Stimulated activated CD4-positive, alpha-beta T cell treated with anti-CD3 and anti-CD28 coated beads, Interleukin-15, amount 100 ng/mL, for 24 hours (primary cell): ENCODE measurements around the gene SMIM43.
"Not testable (repeated sequence)": the region's sequence is repeated elsewhere in the genome, so short reads cannot be mapped to it uniquely, and the experiment has no call there.

Source experiments
- DNase-seq: peaks from one replicate; pipeline ENCODE4 v3.0.0-alpha.2; 2020

SMIM43 gene

DNA sequence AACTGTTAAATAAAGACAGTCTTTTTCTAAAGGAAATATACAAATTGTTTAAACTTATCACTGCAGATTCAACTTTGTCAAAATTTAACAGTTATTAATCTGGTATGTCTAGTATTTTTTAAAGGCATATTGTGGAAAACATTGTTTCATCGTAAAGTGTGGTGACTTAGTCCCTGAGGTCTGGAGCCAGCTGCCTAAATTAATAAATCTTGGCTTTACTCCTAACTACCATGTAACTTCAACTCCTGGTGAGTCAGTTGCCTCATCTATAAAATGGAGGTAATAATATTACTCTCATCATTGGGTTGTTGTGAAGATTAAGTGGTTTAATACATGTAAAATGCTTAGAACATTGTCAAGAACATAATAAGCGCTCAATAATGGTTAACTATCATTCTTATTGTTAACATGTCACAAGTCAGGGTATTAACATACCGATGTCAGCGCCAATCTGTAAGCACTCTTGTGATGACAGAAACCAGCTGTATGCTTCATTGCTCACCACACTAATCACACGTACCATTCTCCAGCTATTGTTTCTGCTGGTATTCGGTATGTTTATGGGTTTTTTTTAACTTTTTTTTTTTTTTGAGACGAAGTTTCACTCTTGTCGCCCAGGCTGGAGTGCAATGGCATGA is 14.1 kb upstream of the SMIM43 start:
- DNase-seq, result no peak

DNA sequence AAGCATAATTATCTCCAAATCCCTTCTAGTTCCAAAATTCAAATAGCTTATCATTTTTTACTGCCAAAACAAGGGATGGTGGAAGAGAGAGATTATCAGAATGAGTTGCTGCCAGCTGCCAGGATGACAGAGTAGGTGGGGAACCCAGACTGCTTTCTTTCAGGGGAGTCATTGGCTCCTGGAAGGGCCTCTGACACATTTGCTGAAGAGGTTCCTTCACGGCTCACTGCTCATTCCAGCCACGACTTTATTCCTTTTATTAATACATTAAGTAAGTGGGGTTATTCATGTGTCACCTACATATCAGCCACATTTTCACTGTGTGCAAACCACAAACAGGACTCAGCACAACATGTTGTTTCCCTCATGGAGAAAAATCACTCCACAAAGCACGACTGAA is 12.7 kb upstream of the SMIM43 start:
- no peak for DNase-seq

DNA sequence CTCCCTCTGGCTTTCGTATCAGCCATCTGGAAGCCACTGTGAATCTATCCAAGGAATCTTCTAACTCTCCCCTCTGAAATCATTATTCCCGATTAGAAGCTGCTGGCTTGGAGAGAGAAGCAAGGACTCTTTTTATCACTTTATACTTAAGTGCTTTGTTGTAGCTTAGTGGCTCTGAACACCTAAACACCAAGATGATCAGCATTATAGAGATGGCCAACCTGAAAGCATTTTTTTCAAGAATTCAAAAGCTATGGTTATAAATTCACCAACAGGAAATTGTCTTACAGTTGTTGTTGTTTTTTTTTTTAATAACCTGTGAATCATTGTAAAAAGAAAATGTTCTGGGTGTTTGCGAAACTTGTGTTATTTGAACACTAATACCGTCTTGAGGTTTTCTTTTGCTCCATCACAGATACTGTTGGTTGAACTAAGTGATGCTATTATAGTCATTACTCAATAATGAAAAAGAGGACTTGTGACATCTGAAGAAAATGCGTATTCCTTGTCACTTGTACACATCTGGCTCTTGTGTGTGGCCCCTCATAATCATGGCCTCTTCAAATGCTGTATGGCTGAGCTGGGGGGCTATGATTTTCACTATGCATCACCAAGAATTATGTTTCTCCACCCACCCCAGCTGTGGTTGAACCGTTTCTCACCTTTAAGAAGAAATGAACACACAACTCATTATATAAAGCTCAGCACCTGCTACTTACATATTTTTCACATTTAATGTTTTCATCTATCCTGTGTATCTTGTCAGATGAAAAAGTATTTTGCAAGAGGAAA is 11.8 kb upstream of the SMIM43 start:
- no peak for DNase-seq

- no peak for DNase-seq
Observed at GRCh38 chr4:121773883-121774282, 8.9 kb upstream of the SMIM43 start.

DNA sequence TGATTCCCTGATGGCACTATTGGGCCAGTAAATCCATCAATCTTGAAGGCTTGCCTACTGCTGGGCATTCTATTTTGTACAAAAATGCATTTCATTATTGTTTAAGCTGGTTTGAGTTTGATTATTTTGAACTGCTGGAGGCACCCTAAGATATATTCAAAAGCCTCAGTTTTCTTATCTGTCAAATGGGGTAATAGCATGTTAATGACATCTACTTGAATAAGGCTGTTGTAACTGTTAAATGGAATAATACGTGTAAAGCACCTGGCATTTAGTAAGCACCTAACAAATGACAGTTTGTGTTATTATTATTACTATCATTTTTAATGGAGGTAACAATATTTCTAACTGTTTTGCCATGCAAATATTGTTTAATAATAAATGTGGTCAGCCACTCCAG is 6.9 kb upstream of the SMIM43 start:
- DNase-seq, result no peak

DNA sequence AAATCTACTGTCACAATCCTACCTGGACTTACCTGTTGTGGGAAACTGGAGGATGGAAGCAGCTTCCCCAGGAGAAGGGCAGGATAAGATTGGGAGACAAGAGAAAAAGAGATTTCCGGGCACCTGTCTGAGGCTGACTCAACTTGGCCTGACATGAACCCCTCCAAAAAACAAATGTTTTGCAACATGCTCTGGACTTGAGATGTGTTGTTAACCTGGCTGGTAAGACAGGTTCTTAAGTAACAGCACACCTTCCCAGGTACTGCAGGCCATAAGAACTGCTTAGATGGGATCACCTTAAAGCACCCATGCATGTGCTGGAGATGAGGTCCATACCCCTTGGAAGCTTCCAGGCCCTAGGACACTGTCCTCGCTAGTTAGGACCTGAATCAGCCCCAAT is 4.4 kb upstream of the SMIM43 start:
- no peak for DNase-seq

DNA sequence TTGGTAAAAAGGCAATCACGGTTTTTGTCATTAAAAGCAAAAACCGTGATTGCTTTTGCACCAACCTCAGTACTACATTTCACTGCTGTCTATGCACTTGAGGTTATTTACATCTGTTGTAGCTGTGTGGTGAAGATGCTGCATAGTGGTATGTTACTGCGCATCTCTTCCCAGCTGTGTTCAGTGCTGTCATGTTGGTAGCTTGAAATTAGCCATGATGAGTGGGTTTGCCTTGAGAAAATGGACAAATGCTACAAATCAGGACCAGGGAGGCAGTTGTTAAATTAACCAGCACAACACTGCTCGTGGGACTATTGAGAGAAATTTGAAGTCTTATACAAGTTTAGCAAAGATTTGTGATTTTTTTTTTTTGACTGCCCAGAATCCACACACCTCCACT is 2.2 kb upstream of the SMIM43 start:
- DNase-seq, result no peak

DNA sequence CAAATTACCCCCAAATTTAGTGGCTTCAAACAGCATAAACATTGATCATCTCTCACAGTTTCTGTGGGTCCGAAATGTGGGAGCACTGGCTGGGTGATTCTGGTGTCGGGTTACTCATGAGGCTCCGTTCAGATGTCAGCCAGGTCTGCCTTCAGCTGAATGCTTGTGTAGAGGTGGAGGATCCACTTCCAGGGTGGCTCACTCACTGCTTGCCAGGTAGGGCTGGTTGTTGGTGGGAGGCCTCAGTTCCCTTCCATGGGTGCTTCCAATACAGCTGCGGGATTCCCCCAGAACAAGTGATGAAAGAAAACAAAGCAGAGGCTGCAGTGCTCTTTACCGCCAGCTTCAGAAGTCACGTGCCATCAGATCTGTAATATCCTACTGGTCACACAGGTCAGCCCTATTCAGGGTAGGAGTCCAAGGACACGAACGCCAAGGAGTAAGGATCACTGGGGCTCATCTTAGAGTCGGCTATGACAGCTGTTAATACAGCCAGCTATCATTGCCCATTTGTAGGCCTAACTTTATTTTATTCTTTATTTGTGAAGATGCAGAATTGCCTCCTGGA is 1.1 kb upstream of the SMIM43 start:
- DNase-seq, result no peak

- no peak for DNase-seq
Observed at GRCh38 chr4:121765368-121765705, 373 bp upstream of the SMIM43 start.

- DNase-seq, result no peak
Observed at GRCh38 chr4:121764303-121764701, 662 bp downstream of the SMIM43 start.

- DNase-seq, result no peak
Observed at GRCh38 chr4:121760205-121760604, 4.8 kb downstream of the SMIM43 start.

DNA sequence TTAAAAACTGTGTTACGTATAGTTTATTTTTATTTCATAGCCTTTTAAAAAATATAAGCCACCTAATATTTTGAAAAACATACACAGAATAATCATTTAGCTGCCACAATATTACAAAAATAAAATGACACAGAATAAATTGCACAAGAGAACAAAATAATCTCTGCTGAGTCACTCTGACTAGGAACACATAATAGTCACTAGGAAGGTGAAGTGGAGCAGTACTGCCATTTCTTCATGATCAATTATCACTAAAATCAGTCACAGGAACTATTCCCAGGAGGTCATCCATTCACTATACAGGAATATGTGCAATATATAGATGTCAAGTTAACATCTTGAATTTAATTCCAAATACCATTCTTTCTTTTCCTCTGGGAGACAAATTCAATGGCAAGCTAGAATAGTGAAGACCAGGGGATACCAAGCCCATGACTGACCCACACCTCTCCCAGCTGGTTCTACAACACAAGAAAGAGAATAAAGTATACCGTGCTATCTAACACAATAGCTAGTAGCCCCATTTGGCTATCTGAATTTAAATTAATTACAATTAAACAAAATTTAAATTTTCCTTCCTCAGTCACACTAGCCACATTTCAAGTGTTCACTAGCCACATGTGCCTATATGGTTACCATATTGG is 5.9 kb downstream of the SMIM43 start:
- no peak for DNase-seq

GRCh38 chr4:121752142-121752541 is 12.8 kb downstream of the SMIM43 start:
- DNase-seq, result not testable (repeated sequence)

- no peak for DNase-seq
Observed at GRCh38 chr4:121749225-121749624, 15.7 kb downstream of the SMIM43 start.

GRCh38 chr4:121742794-121743193 is 22.2 kb downstream of the SMIM43 start:
- no peak for DNase-seq

- no peak for DNase-seq
Observed at GRCh38 chr4:121741751-121742150, 23.2 kb downstream of the SMIM43 start.

GRCh38 chr4:121740796-121741409 is 24.1 kb downstream of the SMIM43 start:
- no peak for DNase-seq

DNA sequence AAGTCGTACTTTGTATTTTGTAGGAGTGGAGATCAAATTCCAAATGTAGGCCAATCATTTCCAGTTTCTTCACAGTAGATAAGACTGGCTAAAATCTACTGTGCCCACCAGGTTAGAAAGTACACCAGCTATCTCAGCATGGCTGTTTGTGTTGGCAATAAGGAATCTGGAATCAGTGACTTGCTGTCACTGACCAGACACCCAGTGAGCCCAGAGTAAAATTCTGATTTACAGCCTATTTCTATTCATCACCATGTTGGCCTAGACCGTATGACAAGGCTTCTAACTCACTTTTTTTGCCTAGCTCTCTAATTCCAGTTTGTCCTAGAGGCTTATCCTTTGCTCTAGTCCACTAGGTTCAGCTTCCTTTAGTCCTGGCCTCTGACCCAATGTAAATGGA is 25.4 kb downstream of the SMIM43 start:
- no peak for DNase-seq

DNA sequence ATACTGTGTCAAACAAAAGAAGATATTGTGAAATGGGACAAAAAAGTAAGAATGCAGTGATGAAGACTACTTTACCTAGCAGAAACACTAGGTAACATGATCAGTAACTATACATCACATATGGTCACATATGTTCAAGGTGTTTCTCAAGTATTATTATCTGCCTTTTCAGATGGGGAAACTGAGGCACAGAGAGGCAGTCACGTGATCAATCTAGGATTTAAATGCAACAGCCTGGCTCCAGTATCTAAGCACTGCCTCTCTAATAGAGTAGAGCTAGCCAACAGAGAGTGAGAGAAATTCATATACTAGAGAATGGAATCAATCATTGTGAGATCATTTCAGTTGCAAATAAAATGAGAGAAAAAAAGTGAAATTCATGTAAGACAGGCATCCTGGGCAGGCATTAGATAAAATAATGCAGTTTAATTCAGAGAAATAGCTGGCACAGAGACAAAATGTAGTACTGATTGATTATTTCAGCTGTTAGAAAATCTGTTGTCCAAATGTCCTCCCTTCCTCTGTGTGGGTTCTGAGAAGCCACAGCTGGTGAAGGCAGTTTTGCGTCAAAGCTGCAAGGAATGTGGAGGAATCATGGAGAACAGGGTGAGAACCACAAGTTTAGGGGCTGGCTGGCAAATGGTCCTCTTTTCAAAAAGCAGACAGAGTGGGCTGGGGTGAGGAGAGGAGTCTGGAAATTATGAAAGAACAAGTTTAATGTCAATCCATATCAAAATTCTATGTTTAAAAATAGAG is 26.0 kb downstream of the SMIM43 start:
- DNase-seq, result no peak

DNA sequence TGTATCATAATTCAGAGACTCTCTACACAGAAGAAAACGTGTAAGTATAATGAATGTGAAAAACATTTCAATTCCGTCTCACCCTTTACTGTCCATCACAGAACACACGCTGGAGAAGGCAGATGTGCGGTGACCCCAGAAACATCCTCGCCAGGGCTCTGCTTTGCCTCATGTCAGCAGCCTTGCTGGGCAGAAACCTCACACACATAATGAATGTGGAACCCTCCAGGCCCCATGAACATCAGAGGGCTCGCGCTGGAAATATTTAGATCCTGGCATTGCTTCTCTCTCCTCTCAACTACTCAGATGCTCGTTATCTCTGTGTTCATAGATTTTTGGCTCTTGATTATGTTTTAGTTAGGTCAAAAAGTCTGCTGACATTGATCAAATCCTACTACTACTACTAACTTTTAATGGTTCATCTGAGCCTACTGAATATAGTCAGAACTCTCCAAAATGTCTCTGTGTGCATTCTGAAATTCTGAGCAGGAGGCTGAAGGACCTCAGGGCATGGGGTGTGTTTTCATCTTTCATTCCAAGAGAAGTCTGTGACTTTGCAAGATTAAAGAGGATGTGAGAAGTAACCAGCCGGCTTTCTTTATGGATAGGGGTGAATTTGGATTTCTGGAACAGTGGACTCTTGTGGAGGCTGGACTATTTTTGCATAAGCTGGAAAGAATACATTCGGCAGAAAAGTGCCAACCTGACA is 27.0 kb downstream of the SMIM43 start:
- no peak for DNase-seq

- DNase-seq, result peak; percentile 19
Observed at GRCh38 chr4:121736735-121737351, 28.1 kb downstream of the SMIM43 start.

- no peak for DNase-seq
Observed at GRCh38 chr4:121734571-121734970, 30.4 kb downstream of the SMIM43 start.
